ENCODE results near the gene ACSL4. TPM values are rescaled to one million over a fixed set of nuclear protein-coding genes. Genes with fewer than 3 reads are reported as not detected.
A peak's percentile ranks its signal among the peaks of the same experiment; 100 is the strongest.
"Not testable (repeated sequence)": the region's sequence is repeated elsewhere in the genome, so short reads cannot be mapped to it uniquely, and the experiment has no call there.

ACSL4 gene
- 46.6 and 59.7 TPM in 2 replicates for total RNA-seq (2014; rRNA removed; shearing (Covaris generic))

- DNase-seq (ENCODE audit: low spot score), result peak; percentile 66
These were observed at the start of gene ACSL4 for GRCh38 chrX:109732807-109733612. Gene ACSL4, minus strand, starts transcription at chrX:109733257. Its CDS starts 49,894 bp downstream, at chrX:109683363.

GRCh38 chrX:109777749-109778148, 44.7 kb upstream of the ACSL4 start:
- no peak for DNase-seq (ENCODE audit: low spot score)

- DNase-seq (ENCODE audit: low spot score), result no peak
These were observed 43.9 kb upstream of the ACSL4 start for GRCh38 chrX:109776986-109777385.

GRCh38 chrX:109776432-109776831, 43.4 kb upstream of the ACSL4 start:
- no peak for DNase-seq (ENCODE audit: low spot score)

GRCh38 chrX:109775386-109775785, 42.3 kb upstream of the ACSL4 start:
- no peak for DNase-seq (ENCODE audit: low spot score)

- no peak for DNase-seq (ENCODE audit: low spot score)
These were observed 41.6 kb upstream of the ACSL4 start for GRCh38 chrX:109774706-109775105.

GRCh38 chrX:109774136-109774535, 41.1 kb upstream of the ACSL4 start:
- no peak for DNase-seq (ENCODE audit: low spot score)

- DNase-seq (ENCODE audit: low spot score), result no peak
These were observed 40.3 kb upstream of the ACSL4 start for GRCh38 chrX:109773374-109773773.

GRCh38 chrX:109770780-109771179, 37.7 kb upstream of the ACSL4 start:
- no peak for DNase-seq (ENCODE audit: low spot score)

GRCh38 chrX:109760922-109761250, 27.8 kb upstream of the ACSL4 start:
- DNase-seq (ENCODE audit: low spot score), result no peak

GRCh38 chrX:109760209-109760921, 27.3 kb upstream of the ACSL4 start:
- no peak for DNase-seq (ENCODE audit: low spot score)

GRCh38 chrX:109753256-109753655, 20.2 kb upstream of the ACSL4 start:
- DNase-seq (ENCODE audit: low spot score), result no peak

- no peak for DNase-seq (ENCODE audit: low spot score)
These were observed 18.6 kb upstream of the ACSL4 start for GRCh38 chrX:109751698-109752097.

GRCh38 chrX:109749207-109749606, 16.1 kb upstream of the ACSL4 start:
- no peak for DNase-seq (ENCODE audit: low spot score)

- DNase-seq (ENCODE audit: low spot score), result no peak
These were observed 14.6 kb upstream of the ACSL4 start for GRCh38 chrX:109747681-109748080.

GRCh38 chrX:109742722-109743121, 9.7 kb upstream of the ACSL4 start:
- DNase-seq (ENCODE audit: low spot score), result no peak

- not testable (repeated sequence) for DNase-seq (ENCODE audit: low spot score)
These were observed 7.8 kb upstream of the ACSL4 start for GRCh38 chrX:109740896-109741295.

- no peak for DNase-seq (ENCODE audit: low spot score)
These were observed 7.4 kb upstream of the ACSL4 start for GRCh38 chrX:109740433-109740809.

- DNase-seq (ENCODE audit: low spot score), result peak; percentile 5
These were observed 6.8 kb upstream of the ACSL4 start for GRCh38 chrX:109739625-109740432.

GRCh38 chrX:109735202-109735744, 2.2 kb upstream of the ACSL4 start:
- DNase-seq (ENCODE audit: low spot score), result no peak

- no peak for DNase-seq (ENCODE audit: low spot score)
These were observed 591 bp upstream of the ACSL4 start for GRCh38 chrX:109733613-109734083.
